Adipocyte (in vitro differentiated cells): ENCODE data around the gene NR2C2AP.

Experiments
- DNase-seq: peaks from one replicate; pipeline ENCODE4 v3.0.0-alpha.2; 2015; ENCODE audit warnings: low read depth
- H3K27me3 ChIP-seq: replicated peaks from 2 replicates; pipeline ENCODE4 v1.7.0; 2013; ENCODE audit warnings: mild to moderate bottlenecking, low read length, moderate library complexity; ENCODE audit not compliant: control insufficient read depth, insufficient read depth
- H3K36me3 ChIP-seq: 2 replicates; pipeline ENCODE4 v1.7.0; 2013; ENCODE audit warnings: low read length, mild to moderate bottlenecking, moderate library complexity; ENCODE audit not compliant: control insufficient read depth, insufficient read depth, severe bottlenecking
- H3K4me1 ChIP-seq: 2 replicates; pipeline ENCODE4 v1.7.0; 2013; ENCODE audit warnings: mild to moderate bottlenecking, low read length, moderate library complexity; ENCODE audit not compliant: control insufficient read depth, insufficient read depth
- H3K4me3 ChIP-seq: 2 replicates; pipeline ENCODE4 v1.7.0; 2013; ENCODE audit warnings: mild to moderate bottlenecking, low read length, moderate library complexity
- H3K9ac ChIP-seq: 2 replicates; pipeline ENCODE4 v1.7.0; 2013; ENCODE audit warnings: mild to moderate bottlenecking, low read length, moderate library complexity
- H3K9me3 ChIP-seq: 2 replicates; pipeline ENCODE4 v1.7.0; 2013; ENCODE audit warnings: mild to moderate bottlenecking, low read length, moderate library complexity; ENCODE audit not compliant: control insufficient read depth

Gene NR2C2AP

DNA sequence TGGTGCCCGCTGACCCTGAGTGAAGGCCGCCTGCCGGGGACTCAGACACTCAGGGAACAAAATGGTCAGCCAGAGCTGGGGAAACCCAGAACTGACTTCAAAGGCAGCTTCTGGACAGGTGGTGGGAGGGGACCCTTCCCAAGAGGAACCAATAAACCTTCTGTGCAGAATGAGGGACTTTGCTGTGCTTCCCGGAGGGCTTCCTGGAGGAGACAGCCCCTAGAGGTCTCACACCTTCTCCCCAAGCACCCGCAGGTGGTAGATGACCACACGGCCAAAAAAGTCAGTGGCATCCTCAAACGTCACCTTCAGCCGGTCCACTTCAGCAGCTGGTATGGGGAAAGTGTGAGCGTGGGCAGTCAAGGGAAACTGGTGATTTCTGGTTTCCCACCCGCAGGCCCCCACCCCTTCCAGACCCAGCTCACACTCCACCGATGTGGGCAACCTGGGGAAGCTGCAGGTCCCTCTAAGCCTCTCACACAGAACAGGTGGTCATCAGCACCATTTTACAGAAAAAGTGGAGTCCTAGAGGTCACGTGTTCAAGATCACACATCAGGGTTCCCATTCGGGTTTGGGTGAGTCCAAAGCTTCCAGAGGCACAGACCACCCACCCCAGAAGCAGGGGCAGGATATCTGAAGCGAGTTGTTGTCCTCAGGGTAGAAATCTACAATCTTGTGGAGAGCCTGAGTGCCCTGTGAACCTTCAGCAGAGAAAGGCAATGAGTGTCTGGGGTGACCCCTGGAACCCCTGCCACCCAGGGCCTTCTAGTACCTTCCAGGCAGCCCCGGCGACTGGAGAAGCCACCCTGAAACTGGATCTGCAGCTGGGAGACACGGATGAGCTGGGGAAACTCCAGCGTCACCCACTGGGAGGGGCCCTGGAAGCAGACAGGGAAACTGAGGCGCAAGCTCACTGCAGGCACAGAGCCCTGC, 1.2 kb downstream of the NR2C2AP start:
- no peak for DNase-seq
- Histone ChIP-seq H3K36me3 (peaks cover 31% of the 10 kb centered on the region), H3K4me1 (peaks cover 7% of the 10 kb centered on the region), H3K9ac (peak overlapping the region; percentile 91), H3K9me3 (no peaks in the 10 kb centered on the region), H3K27me3 (peaks cover 15% of the 10 kb centered on the region), H3K4me3 (peak overlapping the region; percentile 90)

DNA sequence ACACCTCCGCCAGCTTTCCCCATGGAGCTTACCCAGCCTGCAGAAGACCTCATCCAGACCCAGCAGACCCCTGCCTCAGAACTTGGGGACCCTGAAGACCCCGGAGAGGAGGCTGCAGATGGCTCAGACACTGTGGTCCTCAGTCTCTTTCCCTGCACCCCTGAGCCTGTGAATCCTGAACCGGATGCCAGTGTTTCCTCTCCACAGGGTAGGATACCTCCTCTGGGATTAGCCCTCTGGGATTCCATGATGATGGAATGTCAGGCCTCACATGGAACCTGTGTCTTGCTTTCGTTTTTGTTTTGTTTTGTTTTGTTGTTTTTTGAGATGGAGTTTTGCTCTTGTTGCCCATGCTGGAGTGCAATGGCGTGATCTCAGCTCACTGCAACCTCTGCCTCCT, 9.3 kb downstream of the NR2C2AP start:
- Histone ChIP-seq H3K4me1 (peaks cover 32% of the 10 kb centered on the region), H3K36me3 (peaks cover 21% of the 10 kb centered on the region), H3K9me3 (no peaks in the 10 kb centered on the region)

GRCh38 chr19:19192910-19193423, 10.2 kb downstream of the NR2C2AP start:
- Histone ChIP-seq H3K9me3 (no peaks in the 10 kb centered on the region), H3K4me3 (peak overlapping the region; percentile 94), H3K4me1 (peaks cover 32% of the 10 kb centered on the region), H3K36me3 (peaks cover 12% of the 10 kb centered on the region), H3K9ac (peak overlapping the region; percentile 98), H3K27me3 (no peaks in the 10 kb centered on the region)
- DNase-seq, result no peak

More for the DNA sequence above, 9.3 kb downstream of the NR2C2AP start:
- Histone ChIP-seq H3K9ac (peak overlapping the region; percentile 98), H3K27me3 (no peaks in the 10 kb centered on the region), H3K4me3 (peak overlapping the region; percentile 94)
- no peak for DNase-seq

DNA sequence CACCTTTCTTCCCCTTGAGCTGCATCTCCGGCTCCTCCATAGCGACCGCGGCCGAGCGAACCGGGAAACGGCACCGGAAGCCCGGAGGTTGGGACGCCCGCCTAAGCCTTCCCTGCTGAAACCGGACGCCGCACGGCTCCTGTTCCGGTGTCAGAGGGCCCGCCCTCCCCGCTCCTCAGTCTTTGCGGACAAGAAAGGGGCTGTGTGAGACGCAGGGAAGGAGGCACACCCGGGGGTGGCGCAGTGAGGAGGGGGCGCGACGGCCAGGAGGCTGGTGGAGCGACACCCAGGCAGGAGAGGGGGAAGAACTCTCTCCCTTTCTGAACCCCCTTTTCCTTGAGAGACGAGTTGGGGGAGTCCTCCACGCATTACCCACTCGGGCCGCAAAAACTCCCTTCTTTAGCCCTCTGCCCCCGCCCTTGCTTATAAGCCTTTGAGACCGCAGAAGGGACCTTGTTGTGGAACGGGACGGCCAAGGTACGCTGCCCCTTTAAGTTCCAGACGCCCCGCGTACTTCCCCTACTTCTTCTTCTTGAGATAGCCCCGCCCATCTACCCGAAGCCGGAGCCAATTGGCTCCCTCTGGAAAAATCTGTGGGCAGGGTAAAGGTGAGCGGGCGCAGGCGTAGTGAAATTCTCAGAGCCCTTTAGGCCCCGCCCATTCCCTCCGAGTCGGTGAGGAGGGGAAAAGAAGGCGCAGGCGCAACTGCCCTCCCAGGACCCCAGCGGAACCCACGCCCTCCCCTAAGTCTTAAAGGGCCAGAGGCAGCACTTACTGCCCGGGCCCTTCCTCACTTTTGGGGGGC, 10.9 kb downstream of the NR2C2AP start, which contains the start of the genes BORCS8 and RFXANK:
TSS of gene BORCS8 (minus strand) at position 75 of the 805 bp plus-strand sequence. CDS start at position 40, 35 bp downstream.
TSS of gene RFXANK (plus strand) at position 181 of the 805 bp plus-strand sequence. CDS start 1,689 bp downstream, outside the sequence.
- Histone ChIP-seq H3K27me3 (no peaks in the 10 kb centered on the region), H3K4me1 (peaks cover 32% of the 10 kb centered on the region), H3K4me3 (peak within 1 kb of the TSS; percentile 94), H3K9ac (peak within 1 kb of the TSS; percentile 100), H3K36me3 (peaks cover 7% of the 10 kb centered on the region), H3K9me3 (no peaks in the 10 kb centered on the region)
- DNase-seq, result peak; percentile 100

DNA sequence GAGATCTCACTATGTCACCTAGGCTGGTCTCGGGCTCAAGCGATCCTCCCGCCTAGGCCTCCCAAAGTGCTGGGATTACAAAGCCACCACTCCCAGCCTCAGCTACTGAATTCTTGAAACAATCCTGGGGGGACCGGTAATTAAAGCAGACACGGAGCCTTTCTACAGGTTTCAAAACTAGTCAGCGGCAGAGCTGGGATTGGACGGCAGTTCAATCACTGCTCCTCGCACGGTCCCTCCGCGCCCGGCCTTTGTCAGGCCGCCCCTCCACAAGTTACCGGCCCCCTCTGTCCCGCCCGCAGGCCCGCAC, 11.5 kb downstream of the NR2C2AP start:
- Histone ChIP-seq H3K4me1 (peaks cover 32% of the 10 kb centered on the region), H3K9me3 (no peaks in the 10 kb centered on the region)

DNA sequence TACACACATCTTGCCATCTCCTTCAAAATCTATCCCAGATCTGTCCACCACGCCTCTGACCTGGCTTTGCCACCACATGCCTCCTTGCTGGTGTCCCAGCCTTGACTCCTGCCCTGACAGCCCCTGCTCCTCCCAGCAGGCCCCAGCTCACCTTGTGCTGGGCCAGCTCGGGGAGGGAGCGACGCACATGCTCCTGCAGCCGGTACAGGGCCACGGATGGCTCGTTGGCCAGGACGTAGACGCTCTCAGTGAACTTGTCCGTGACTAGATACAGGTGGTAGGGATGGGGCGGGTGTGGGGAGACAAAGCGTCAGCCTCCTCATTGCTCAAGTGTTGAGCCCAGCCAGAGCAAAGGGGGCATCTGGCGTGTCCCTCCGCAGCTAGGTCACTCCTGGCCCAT, 16.5 kb downstream of the NR2C2AP start:
- peaks cover 16% of the 10 kb centered on the region for H3K4me1 ChIP-seq
- no peaks in the 10 kb centered on the region for H3K9me3 ChIP-seq
- peaks cover 10% of the 10 kb centered on the region for H3K36me3 ChIP-seq
- no peak for DNase-seq
- H3K27me3 ChIP-seq, result no peaks in the 10 kb centered on the region
- H3K4me3 ChIP-seq, result no peak overlapping the region
- H3K9ac ChIP-seq, result no peak overlapping the region

More for the DNA sequence above, 11.5 kb downstream of the NR2C2AP start:
- peak overlapping the region; percentile 94 for H3K4me3 ChIP-seq
- peaks cover 4% of the 10 kb centered on the region for H3K36me3 ChIP-seq
- H3K9ac ChIP-seq, result peak overlapping the region; percentile 100
- H3K27me3 ChIP-seq, result no peaks in the 10 kb centered on the region
- DNase-seq, result no peak

GRCh38 chr19:19185853-19186740, 17.1 kb downstream of the NR2C2AP start:
- DNase-seq, result peak; percentile 65
- peaks cover 15% of the 10 kb centered on the region for H3K4me1 ChIP-seq
- no peaks in the 10 kb centered on the region for H3K9me3 ChIP-seq
- H3K36me3 ChIP-seq, result peaks cover 15% of the 10 kb centered on the region
- no peaks in the 10 kb centered on the region for H3K27me3 ChIP-seq
- no peak overlapping the region for H3K4me3 ChIP-seq
- no peak overlapping the region for H3K9ac ChIP-seq

- H3K36me3 ChIP-seq, result peaks cover 29% of the 10 kb centered on the region
- H3K4me3 ChIP-seq, result no peak overlapping the region
- no peak for DNase-seq
- H3K4me1 ChIP-seq, result no peaks in the 10 kb centered on the region
- H3K9me3 ChIP-seq, result peaks cover 4% of the 10 kb centered on the region
- H3K9ac ChIP-seq, result no peak overlapping the region
- no peaks in the 10 kb centered on the region for H3K27me3 ChIP-seq
These were observed 21.7 kb downstream of the NR2C2AP start for GRCh38 chr19:19181488-19181998.

DNA sequence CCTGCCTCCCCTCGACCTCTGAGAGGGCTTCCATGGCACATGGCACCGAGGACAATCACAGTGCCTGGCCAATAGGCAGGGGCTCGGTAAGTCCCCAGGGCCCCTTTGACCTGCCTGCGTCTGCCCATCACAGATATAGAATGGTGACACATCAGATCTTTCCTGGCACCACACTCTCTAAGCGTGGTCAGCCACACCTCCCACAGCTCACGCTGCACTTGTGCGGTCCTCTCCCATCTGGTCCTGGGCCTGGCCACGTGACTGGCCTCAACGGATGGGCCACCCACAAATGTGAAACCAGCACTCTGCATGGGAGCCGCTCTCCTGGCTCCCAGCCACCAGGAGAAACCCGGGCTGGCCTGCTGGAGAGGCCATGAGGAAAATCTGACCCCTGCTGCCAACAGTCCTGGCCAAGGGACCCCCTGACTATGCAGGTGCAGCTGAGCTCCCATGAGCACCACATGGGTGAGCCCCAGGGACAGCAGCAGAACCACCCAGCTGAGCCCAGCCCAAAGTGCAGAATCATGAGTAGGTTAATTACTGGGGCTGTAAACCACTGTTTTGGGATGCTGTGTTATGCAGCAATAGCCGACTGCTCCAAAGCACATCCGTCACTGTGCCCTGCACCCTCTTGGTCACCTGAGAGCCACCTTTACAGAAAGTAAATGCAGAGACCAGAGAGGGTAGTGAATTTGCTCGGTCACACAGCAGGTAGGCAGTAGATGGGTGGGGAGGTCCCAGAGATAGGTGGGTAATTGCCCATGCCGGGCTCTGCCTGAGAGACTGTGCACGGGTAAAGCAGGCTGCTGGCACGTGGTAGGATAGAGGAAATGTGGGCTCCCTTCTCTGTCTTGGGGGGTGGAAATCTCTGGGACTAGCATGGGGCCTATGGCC, 23.4 kb downstream of the NR2C2AP start:
- Histone ChIP-seq H3K36me3 (peaks cover 25% of the 10 kb centered on the region), H3K27me3 (no peaks in the 10 kb centered on the region), H3K9me3 (peaks cover 4% of the 10 kb centered on the region), H3K4me1 (peaks cover 2% of the 10 kb centered on the region), H3K4me3 (no peak overlapping the region), H3K9ac (no peak overlapping the region)
- DNase-seq, result no peak
